KMS-11 (cell line): Measurements from ENCODE around the gene MLIP.

ENCODE experiments used
- H2AFZ ChIP-seq: fragments of 200-600 bp; sonication (generic); 2 replicates; pipeline ENCODE4 v1.6.1; 2016; ENCODE audit warnings: antibody characterized with exemption, mixed run types, low read depth
- H3K27ac ChIP-seq: fragments of 200-600 bp; sonication (generic); 2 replicates; pipeline ENCODE4 v1.6.1; 2016; ENCODE audit warnings: mild to moderate bottlenecking, mixed run types
- H3K27me3 ChIP-seq: fragments of 200-600 bp; sonication (generic); 2 replicates; pipeline ENCODE4 v1.6.1; 2017; ENCODE audit warnings: mild to moderate bottlenecking, low read depth, mixed run types, moderate library complexity; ENCODE audit not compliant: insufficient read depth
- H3K36me3 ChIP-seq: fragments of 200-600 bp; sonication (generic); 2 replicates; pipeline ENCODE4 v1.6.1; 2017; ENCODE audit warnings: mild to moderate bottlenecking, mixed run types; ENCODE audit not compliant: insufficient read depth
- H3K4me1 ChIP-seq: fragments of 200-600 bp; sonication (generic); 2 replicates; pipeline ENCODE4 v1.6.1; 2016; ENCODE audit warnings: mild to moderate bottlenecking, low read depth, mixed run types; ENCODE audit not compliant: poor library complexity, severe bottlenecking
- H3K4me2 ChIP-seq: fragments of 200-600 bp; sonication (generic); 2 replicates; pipeline ENCODE4 v1.7.0; 2016; ENCODE audit warnings: mild to moderate bottlenecking, mixed run types
- H3K4me3 ChIP-seq: fragments of 200-600 bp; sonication (generic); IDR thresholded peaks from 2 replicates; pipeline ENCODE4 v1.6.1; 2017; ENCODE audit warnings: low read depth, low read length, mixed read lengths; ENCODE audit not compliant: insufficient read depth
- H3K79me2 ChIP-seq: fragments of 200-600 bp; sonication (generic); 2 replicates; pipeline ENCODE4 v1.6.1; 2016; ENCODE audit warnings: low read depth, mixed run types; ENCODE audit not compliant: insufficient read depth
- H3K9ac ChIP-seq: fragments of 200-600 bp; sonication (generic); 2 replicates; pipeline ENCODE4 v1.6.1; 2016; ENCODE audit warnings: mild to moderate bottlenecking, mixed run types
- H4K20me1 ChIP-seq: fragments of 200-600 bp; sonication (generic); 2 replicates; pipeline ENCODE4 v1.6.1; 2016; ENCODE audit warnings: mild to moderate bottlenecking, mixed run types; ENCODE audit not compliant: insufficient read depth
- TF ChIP-seq, protein P1 (sequence below): fragments of 200-600 bp; sonication (generic); conservative IDR thresholded peaks from 2 replicates; pipeline ENCODE4 v1.6.1; 2017; ENCODE audit warnings: low read depth, mild to moderate bottlenecking, antibody characterized with exemption, low read length, moderate library complexity, mixed read lengths

MLIP gene

GRCh38 chr6:54183616-54184015 is 72.4 kb downstream of the MLIP start:
- H4K20me1 ChIP-seq, result no peaks in the 10 kb centered on the region
- no peak overlapping the region for H3K4me2 ChIP-seq
- H3K27ac ChIP-seq, result no peak overlapping the region
- H3K79me2 ChIP-seq, result no peaks in the 10 kb centered on the region
- H3K4me1 ChIP-seq, result no peaks in the 10 kb centered on the region
- H3K4me3 ChIP-seq, result no peak overlapping the region
- no peaks in the 10 kb centered on the region for H3K36me3 ChIP-seq
- H3K27me3 ChIP-seq, result no peaks in the 10 kb centered on the region
- TF ChIP-seq, protein P1, sequence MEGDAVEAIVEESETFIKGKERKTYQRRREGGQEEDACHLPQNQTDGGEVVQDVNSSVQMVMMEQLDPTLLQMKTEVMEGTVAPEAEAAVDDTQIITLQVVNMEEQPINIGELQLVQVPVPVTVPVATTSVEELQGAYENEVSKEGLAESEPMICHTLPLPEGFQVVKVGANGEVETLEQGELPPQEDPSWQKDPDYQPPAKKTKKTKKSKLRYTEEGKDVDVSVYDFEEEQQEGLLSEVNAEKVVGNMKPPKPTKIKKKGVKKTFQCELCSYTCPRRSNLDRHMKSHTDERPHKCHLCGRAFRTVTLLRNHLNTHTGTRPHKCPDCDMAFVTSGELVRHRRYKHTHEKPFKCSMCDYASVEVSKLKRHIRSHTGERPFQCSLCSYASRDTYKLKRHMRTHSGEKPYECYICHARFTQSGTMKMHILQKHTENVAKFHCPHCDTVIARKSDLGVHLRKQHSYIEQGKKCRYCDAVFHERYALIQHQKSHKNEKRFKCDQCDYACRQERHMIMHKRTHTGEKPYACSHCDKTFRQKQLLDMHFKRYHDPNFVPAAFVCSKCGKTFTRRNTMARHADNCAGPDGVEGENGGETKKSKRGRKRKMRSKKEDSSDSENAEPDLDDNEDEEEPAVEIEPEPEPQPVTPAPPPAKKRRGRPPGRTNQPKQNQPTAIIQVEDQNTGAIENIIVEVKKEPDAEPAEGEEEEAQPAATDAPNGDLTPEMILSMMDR, result no peak
- H2AFZ ChIP-seq, result no peak overlapping the region
- no peak overlapping the region for H3K9ac ChIP-seq

DNA sequence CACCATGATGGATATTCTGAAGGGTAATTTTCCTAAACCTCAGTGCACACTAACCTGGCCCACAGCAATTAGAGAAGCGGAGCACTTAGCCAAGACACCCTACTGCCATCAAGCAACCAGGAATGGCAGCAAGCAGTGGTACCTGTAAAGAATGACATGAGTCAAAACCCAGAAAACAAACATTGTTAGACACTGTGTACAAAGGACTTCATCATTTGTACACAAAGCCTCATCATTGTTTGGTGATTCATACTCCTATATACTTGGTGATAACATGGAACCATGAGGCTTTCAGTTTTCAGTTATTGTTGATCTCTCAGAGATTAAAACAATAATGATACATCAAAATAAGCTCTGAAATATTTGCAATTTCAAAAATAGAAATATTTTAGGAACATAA is 74.6 kb downstream of the MLIP start:
- Histone ChIP-seq H3K27ac (no peak overlapping the region), H4K20me1 (no peaks in the 10 kb centered on the region), H3K4me3 (no peak overlapping the region), H3K4me2 (no peak overlapping the region), H3K27me3 (no peaks in the 10 kb centered on the region), H3K36me3 (no peaks in the 10 kb centered on the region), H3K79me2 (no peaks in the 10 kb centered on the region), H3K9ac (no peak overlapping the region), H3K4me1 (no peaks in the 10 kb centered on the region), H2AFZ (no peak overlapping the region)
- TF ChIP-seq, protein P1, result no peak

- Histone ChIP-seq H3K36me3 (no peaks in the 10 kb centered on the region), H3K9ac (no peak overlapping the region), H3K4me3 (no peak overlapping the region), H3K27ac (no peak overlapping the region), H3K27me3 (no peaks in the 10 kb centered on the region), H2AFZ (no peak overlapping the region), H3K4me1 (no peaks in the 10 kb centered on the region), H3K79me2 (no peaks in the 10 kb centered on the region), H4K20me1 (no peaks in the 10 kb centered on the region), H3K4me2 (no peak overlapping the region)
- TF ChIP-seq, protein P1, result no peak
Observed at GRCh38 chr6:54188846-54189245, 77.6 kb downstream of the MLIP start.

DNA sequence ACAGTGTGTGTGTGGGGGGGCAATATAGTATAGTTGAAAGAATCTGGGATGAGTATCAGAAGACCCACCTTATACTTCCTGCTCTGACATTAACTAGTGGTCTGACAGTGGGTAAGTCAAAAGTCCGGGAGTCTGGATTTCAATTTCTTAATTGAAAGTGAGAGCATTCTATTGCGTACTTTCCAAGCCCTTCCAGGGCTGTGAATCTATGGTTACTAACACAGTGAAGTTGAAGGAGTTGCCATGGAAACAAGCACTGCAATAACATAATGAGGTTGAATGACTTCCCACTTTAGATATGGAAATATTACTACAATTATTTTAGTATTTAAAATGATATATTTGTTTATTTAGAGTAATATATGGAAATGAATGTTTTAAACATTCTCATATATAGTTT is 80.2 kb downstream of the MLIP start:
- Histone ChIP-seq H3K79me2 (no peaks in the 10 kb centered on the region), H3K4me1 (no peaks in the 10 kb centered on the region), H3K4me2 (no peak overlapping the region), H3K9ac (no peak overlapping the region), H3K27ac (no peak overlapping the region), H2AFZ (no peak overlapping the region), H3K36me3 (no peaks in the 10 kb centered on the region), H3K27me3 (no peaks in the 10 kb centered on the region), H3K4me3 (no peak overlapping the region), H4K20me1 (no peaks in the 10 kb centered on the region)
- TF ChIP-seq, protein P1, result no peak

- Histone ChIP-seq H3K4me3 (no peak overlapping the region), H3K4me2 (no peak overlapping the region), H4K20me1 (no peaks in the 10 kb centered on the region), H2AFZ (no peak overlapping the region), H3K4me1 (no peaks in the 10 kb centered on the region), H3K79me2 (no peaks in the 10 kb centered on the region), H3K27me3 (no peaks in the 10 kb centered on the region), H3K36me3 (no peaks in the 10 kb centered on the region), H3K27ac (no peak overlapping the region), H3K9ac (no peak overlapping the region)
- TF ChIP-seq, protein P1, result no peak
Observed at GRCh38 chr6:54192993-54193392, 81.8 kb downstream of the MLIP start.
